HG03442 (cell line): ENCODE results near the gene GNB2.

ENCODE experiments used
- ATAC-seq: cut with Tn5 transposase; IDR thresholded peaks from one replicate; pipeline ENCODE4 v1.9.1; 2021; ENCODE audit warnings: mild to moderate bottlenecking, moderate library complexity; ENCODE audit not compliant: unreplicated experiment

The GNB2 gene

DNA sequence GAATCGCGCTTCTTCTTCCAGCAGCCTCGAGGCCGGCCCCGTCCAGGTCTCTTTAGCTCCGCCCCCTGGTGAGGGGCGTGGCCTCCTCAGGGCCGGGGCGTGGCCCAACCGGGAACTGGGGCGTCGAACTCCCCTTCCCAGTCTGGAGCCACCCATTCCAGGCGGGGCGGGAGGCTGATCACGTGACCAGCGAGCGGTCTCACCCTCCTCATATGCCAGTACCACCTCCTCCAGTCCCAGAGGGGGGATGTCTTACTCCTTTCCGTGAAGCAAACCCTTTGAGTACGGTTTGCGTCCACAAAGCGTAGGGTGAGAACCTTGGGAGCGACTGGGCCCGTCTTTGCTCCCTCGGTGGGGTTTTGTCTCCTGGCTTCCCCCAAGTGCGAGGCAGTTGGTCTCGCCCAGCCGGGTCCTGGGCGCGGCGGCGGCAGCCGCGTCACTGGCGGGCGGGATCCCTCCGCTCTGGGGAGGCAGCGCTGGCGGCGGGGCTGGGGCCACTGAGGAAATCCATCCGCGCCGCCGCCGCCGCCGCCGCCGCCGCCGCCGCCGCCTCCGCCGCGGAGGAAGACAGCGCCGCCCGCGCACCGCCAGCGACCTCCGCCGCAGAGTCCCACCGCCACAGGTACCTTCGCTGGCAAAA lies at the start of gene GNB2:
GNB2 (plus strand) TSS at position 439 of the 640 bp plus-strand sequence. CDS start 2,526 bp downstream, outside the sequence.
- ATAC-seq, result peak; percentile 61

DNA sequence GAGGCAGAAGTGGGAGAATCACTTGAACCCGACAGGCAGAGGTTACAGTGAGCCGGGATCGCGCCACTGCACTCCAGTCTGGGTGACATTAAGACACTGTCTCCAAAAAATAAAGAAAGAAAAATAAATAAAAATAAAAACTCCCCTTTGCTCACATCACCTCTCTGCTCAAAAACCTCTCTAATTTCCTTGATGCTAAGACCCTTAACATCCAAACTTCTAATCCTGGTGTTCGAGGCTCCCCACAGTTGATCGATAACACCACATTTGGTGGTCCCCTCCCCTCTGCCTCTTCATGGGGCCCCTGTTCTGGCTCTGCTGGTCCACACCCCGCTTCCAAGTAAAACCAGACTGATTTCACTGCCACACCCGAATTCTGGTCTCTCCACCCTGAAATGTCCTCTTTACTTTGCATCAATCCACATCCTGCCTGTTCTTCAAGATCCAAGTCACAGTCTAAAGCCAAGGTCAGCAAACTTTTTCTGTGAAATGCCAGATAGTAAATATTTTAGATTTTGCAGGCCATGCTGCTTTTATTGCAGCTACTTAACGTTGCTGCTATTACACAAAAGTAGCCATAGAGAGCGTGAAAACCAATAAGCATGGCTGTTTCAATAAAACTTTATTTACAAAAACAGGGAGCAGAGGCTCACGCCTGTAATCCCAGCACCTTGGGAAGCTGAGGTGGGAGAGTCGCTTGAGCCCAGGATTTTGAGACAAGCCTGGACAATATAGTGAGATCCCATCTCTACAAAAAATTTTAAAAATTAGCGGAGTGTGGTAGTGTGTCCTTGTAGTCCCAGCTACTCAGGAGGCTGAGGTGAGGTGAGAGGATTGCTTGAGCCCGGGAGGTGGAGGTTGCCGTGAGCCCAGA lies 49.4 kb upstream of the GNB2 start:
- no peak for ATAC-seq

GRCh38 chr7:100626055-100626454 lies 47.5 kb upstream of the GNB2 start:
- no peak for ATAC-seq

DNA sequence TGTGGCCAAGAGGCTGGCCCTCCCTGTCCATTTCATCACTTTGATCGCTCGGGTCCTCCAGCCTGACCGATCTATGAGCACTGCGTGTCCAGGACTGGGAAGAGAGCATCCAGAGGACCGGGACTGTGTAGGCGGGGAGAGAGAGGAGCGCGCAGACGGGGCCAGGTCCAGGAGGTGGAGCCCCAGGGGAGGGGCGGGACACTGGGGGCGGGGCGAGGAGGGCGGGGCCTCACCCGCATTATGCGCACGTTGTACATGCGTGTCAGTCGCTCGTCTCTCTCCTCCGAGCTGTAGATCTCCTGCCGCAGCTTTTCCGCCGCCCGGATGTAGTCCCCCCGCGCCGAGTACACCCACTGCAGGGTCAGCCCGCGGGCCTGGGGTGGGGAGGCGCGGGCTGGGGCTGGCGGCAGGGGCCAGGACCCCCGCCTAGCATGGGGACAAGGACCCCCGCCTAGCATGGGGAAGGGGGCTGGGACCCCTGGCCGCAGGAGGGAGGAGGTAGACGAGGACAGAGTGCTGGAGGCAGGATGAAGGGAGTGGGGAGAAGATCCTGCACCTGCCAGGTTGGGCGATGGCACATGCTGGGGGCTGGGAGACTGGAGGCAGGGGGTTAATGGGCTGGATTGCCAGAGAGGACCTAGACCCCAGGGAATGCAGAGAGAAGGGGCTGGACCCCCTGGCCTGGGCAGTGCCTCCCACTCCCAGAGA lies 46.9 kb upstream of the GNB2 start:
- peak; percentile 66 for ATAC-seq

DNA sequence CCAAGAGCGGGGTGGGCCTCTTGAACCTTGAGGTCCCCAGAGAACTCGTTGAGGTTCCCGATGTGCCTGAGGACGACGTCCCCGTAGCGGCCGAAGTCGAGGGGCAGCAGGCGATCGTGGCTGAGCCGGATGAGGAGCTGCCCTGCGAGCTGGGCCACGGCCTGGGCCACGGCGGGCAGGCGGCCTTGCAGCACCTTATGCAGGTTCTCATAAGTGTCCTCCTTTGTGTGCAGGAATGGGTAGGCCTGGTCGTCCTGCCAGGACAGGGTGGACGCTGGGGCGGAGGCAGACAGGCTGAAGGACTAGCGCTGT lies 46.3 kb upstream of the GNB2 start:
- no peak for ATAC-seq

DNA sequence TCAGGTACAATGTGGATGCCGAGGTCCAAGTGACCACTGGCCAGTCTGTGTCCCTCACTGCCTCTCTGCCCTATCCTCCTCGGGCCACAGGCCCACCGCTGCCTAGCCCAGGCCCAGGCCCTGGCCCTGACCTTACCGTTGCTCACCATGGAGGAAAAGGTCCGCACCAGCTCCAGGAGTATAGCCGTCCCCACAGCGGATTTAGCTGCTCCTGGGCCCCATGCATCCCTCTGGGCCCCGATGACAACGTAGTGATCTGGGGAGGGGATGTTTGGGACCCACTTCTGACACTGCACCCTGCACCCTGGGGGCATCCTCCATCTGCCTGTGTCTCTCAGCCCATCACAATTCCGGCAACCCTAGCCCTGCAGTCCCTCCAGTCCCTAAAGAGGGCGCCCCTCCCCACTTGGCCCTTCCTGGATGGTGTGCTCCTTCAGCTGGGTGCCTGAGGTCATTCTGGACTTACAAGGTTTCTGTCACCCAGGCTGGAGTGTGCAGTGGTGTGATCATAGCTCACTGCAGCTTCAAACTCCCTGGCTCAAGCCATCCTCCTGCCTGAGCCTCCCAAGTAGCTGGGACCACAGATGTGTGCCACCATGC lies 44.3 kb upstream of the GNB2 start:
- no peak for ATAC-seq

DNA sequence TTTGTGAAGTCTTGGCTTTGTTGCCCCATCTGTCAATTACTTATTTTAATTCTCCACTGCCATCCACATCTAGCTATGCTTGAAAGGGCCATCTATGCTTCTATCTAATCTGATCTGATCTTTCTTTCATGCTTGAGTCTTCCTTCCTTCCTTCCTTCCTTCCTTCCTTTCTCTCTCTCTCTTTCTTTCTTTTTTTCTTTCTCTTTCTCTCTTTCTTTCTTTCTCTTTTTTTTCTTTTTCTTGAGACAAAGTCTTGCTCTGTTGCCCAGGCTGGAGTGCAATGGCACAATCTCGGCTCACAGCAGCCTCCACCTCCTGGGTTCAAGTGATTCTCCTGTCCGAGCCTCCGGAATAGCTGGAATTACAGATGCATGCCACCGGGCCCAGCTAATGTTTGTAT lies 43.5 kb upstream of the GNB2 start:
- no peak for ATAC-seq

GRCh38 chr7:100632951-100633717 lies 40.4 kb upstream of the GNB2 start:
- ATAC-seq, result no peak

DNA sequence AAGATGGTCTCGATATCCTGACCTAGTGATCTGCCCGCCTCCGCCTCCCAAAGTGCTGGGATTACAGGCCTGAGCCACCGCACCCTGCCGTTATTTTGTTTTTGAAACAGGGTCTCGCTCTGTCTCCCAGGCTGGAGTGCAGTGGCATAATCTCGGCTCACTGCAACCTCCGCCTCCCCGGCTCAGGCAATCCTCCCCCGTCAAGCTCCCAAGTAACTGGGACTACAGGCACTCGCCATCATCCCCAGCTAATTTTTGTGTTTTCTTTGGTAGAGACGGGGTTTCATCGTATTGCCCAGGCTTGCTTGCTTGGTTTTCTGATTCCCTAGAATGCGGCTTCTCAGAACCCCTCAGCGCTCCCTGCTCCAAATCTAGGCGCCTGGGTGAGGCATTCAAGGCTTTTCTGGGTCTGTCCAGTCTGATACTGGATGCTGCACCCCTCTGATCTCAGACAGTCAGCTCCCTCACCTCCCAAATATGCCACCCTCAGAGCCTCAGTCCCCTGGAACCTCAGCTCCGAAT lies 33.5 kb upstream of the GNB2 start:
- no peak for ATAC-seq

- ATAC-seq, result no peak
These were observed 32.8 kb upstream of the GNB2 start for GRCh38 chr7:100640517-100641440.

DNA sequence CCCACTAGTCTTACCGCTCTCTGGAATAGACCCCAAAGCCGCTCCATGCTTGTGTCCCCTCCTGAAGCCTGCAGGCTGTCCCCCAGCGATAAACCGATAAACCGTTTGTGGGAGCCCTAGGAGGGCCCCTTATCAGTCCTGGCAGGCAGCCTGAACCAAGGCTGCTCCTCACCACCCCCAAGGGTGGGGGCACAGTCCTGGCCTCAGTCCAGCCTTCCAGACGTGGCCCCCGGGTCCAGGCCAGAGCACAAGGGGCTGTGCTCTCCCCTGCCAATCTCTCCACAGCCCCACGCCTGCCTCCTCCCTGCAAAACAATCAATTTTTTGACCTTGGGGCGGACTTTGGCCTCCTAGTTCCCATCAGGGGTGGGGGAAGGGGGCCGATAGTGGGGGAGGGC lies 32.1 kb upstream of the GNB2 start, which contains the start of gene TFR2:
TFR2 (minus strand) TSS at position 90 of the 397 bp plus-strand sequence; CDS start at position 47, 43 bp downstream.
- ATAC-seq, result no peak

DNA sequence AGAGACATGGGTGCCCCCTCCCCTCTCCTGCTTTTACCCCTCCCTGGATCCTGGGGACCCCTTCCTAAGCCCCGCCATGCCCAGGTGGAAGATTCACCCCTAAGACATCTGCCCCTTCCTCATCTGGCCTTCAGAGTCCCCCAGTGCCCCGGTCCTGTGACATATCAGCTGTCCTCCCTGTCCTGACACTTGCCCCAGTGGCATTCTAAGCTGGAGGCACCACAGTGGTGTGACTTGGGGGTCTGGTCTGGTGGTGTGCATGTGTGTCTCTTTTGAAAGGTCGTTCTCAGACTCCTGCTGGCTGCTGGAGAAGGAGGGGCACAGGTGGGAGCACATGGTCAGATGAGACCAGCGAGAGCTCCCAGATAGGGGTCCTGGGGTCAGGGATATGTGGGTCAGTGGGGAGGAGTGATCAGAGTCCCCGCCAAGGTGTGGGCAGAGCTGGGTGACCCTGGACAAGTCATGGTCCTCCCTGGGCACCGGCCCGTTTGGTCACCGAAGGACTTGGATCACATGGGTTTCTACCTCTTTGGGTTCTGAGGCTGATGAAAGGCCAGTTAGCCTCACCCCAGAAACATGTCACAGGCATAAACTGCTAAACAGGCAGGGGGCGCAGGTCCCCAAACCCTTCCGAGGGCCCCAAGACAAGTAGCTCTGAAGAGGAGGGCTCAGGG lies 31.5 kb upstream of the GNB2 start:
- ATAC-seq, result no peak

- no peak for ATAC-seq
These were observed 31.0 kb upstream of the GNB2 start for GRCh38 chr7:100642534-100642907.

- no peak for ATAC-seq
These were observed 23.5 kb upstream of the GNB2 start for GRCh38 chr7:100649826-100650565.

GRCh38 chr7:100654908-100655831 lies 18.4 kb upstream of the GNB2 start:
- no peak for ATAC-seq

DNA sequence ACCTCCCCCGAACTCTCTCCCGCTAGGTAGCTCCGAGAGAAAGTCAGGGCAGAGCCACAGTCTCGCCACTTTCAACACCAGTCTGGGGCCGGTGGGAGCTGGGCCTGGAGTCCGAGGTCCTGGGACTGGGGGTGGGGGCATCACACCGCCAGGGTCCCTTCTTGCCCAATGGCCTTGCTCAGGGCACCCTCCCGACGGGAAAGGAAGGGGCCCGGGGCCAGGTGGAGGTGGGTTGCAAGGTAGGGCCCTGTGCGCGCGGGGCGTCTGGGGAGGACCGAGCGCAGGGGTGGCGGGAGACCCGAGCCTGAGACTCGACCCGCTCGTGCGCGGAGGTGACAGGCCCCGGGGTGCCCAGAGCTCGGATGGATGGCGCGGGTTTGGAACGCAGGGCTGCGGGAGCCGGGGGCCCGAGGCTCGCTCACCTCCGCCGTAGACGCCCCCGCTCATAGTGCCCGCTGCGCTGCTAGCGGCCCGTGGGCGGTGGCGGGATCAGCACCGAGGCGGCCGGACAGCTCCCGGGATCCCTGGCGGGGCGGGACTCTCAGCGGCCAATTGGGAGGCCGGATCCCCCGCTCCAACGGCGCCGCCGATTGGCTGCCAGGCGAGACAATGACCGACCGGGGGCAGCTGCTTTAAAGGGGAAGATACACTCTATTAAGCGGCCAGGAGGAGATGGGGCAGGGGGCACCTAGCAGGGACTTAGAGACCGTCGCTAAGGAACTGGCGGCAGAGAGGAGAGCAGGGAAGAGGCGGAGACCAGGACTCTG lies 17.4 kb upstream of the GNB2 start, which contains the start of gene ACTL6B:
ACTL6B (minus strand) TSS at position 541 of the 767 bp plus-strand sequence; CDS start at position 447, 94 bp downstream.
- no peak for ATAC-seq
